ENCODE data around the gene SLC25A48.

SLC25A48 gene

GRCh38 chr5:135937245-135937911, 102.9 kb downstream of the SLC25A48 start:
- TF ChIP-seq CTCF (IDR thresholded peaks at IDR 0.05; ENCODE audit: control insufficient read depth, insufficient read depth, low read depth, low read length, missing control alignments), result no peak
- H3K4me3 ChIP-seq (ENCODE audit: control insufficient read depth, low read depth, low read length), result no peak overlapping the region
- DNase-seq (ENCODE audit: low read depth), result no peak

Data from AG09309 (cell line).